B cell (primary cell): Measurements from ENCODE around the gene SYNRG.
"Not testable (repeated sequence)": the region's sequence is repeated elsewhere in the genome, so short reads cannot be mapped to it uniquely, and the experiment has no call there.

ENCODE experiments used
- CTCF ChIP-seq: fragments of 200-600 bp; IDR thresholded peaks from one replicate; pipeline ENCODE4 v1.8.0; 2022; ENCODE audit warnings: antibody characterized with exemption, mild to moderate bottlenecking
- EZH2 ChIP-seq: IDR thresholded peaks from 2 replicates; pipeline ENCODE4 v1.6.1; 2012; ENCODE audit warnings: borderline replicate concordance, low read depth, mild to moderate bottlenecking, moderate library complexity, low read length; ENCODE audit not compliant: insufficient read depth, poor library complexity, severe bottlenecking

DNA sequence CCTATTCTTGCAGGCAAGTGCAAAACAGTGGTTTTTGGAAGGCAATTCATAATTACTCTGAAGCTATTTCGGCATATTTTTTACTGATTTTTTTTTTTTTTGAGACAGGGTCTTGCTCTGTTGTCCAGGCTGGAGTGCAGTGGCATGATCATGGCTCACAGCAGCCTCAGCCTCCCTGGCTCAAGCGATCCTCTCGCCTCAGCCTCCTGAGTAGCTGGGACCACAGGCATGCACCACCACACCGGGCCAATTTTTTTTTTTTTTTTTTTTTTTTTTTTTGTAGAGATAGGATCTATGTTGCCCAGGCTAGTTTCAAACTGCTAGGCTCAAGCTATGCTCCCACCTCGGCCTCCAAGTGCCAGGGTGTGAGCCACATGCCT lies 813 bp upstream of the SYNRG start:
- TF ChIP-seq CTCF, EZH2: not testable (repeated sequence)
